ENCODE results near the gene B3GAT3. TPM values are rescaled to one million over a fixed set of nuclear protein-coding genes. Genes with fewer than 3 reads are reported as not detected.

The B3GAT3 gene
- total RNA-seq, 4 donors from 2014 or later: 28.0 to 47.4 (median 40.8) TPM

DNA sequence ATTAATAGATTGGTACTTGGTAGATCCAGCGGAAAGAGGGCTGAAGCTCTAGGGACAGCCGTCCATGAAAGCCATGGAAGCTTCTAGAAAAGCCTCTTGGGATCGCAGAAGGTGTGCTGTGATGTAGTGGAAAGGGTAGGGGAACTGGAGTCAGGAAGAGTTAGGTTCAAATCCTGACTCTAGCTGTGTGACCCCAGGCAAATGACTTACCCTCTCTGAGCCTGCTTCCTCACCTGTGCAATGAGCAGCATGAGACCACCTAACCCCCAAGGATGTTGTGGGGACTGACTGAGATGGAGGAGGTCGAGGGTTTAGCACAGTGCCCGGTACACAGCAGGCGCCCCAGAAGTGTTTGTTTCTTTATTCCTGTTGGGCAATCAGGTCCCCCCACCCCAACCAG, 11.4 kb downstream of the B3GAT3 start:
- no peak for TF ChIP-seq CTCF (IDR thresholded peaks at IDR 0.05)
- TF ChIP-seq EP300 (IDR thresholded peaks at IDR 0.05; ENCODE audit: low read depth): no peak
- TF ChIP-seq POLR2A (IDR thresholded peaks at IDR 0.05): no peak
- TF ChIP-seq POLR2AphosphoS5 (IDR thresholded peaks at IDR 0.05): no peak
- H3K9me3 ChIP-seq: no peaks in the 10 kb centered on the region
- H3K4me1 ChIP-seq: peaks cover 16 to 24% (median 20%) of the 10 kb centered on the region in 4 donors
- no peak overlapping the region for H3K27ac ChIP-seq
- intact Hi-C loops (cut with DNase I; ENCODE audit: low total_unique reads) (no loop called here), in situ Hi-C loops (cut with MboI; ENCODE audit: low pct_ligation_motif_present in 1 of 4, low pct_unique_long_range_greater_than_20kb in 1 of 4, low sequenced_read_pairs in 3 of 4) (no loop called here)
- 75 to 94% methylated on average over 3 to 6 of the region's 6 CpGs for WGBS, 2 donors (ENCODE audit: low coverage in 1 of 2)
- no peaks in the 10 kb centered on the region for H3K36me3 ChIP-seq
- no peak for DNase-seq
- H3K27me3 ChIP-seq: no peaks in the 10 kb centered on the region
- no peak overlapping the region for H3K4me3 ChIP-seq

GRCh38 chr11:62608776-62609175, 13.0 kb downstream of the B3GAT3 start:
- Histone ChIP-seq H3K9me3 (no peaks in the 10 kb centered on the region), H3K27me3 (no peaks in the 10 kb centered on the region), H3K4me1 (peaks cover 16 to 28% (median 20%) of the 10 kb centered on the region in 4 donors), H3K36me3 (no peaks in the 10 kb centered on the region), H3K4me3 (no peak overlapping the region), H3K27ac (no peak overlapping the region)
- no peak for TF ChIP-seq CTCF (IDR thresholded peaks at IDR 0.05)
- TF ChIP-seq POLR2AphosphoS5 (IDR thresholded peaks at IDR 0.05): no peak
- TF ChIP-seq EP300 (IDR thresholded peaks at IDR 0.05; ENCODE audit: low read depth): no peak
- TF ChIP-seq POLR2A (IDR thresholded peaks at IDR 0.05): no peak
- in situ Hi-C loops (cut with MboI; ENCODE audit: low pct_ligation_motif_present in 1 of 4, low pct_unique_long_range_greater_than_20kb in 1 of 4, low sequenced_read_pairs in 3 of 4): no loop called here
- DNase-seq: no peak
- intact Hi-C loops (cut with DNase I; ENCODE audit: low total_unique reads): no loop called here
- 88% methylated on average over 12 of the region's 12 CpGs; no CpG with 5 or more reads in 1 of the 2 donors for WGBS, 2 donors (ENCODE audit: low coverage in 1 of 2)

DNA sequence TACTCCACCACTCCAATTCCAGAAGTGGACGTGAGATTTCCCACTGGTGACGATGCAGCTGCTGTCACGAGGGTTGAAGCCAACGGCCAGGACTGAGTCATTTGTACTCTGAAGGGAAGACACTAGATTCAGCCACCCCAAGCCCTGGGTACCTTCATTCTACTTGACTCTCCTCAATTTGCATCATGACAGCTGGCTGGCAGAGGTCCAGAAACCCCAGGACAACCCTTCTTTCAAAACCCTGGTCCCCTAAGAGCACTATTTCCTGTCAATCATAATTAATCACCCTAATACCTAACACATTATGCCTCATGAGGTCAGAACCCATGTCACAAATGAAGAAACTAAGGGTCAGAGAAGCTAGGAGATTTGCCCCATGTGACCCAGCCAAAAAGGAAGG, 14.1 kb downstream of the B3GAT3 start:
- DNase-seq: no peak
- H3K4me1 ChIP-seq: peaks cover 11 to 30% (median 17%) of the 10 kb centered on the region in 4 donors
- TF ChIP-seq CTCF (IDR thresholded peaks at IDR 0.05) (no peak), EP300 (IDR thresholded peaks at IDR 0.05; ENCODE audit: low read depth) (no peak), POLR2A (IDR thresholded peaks at IDR 0.05) (no peak), POLR2AphosphoS5 (IDR thresholded peaks at IDR 0.05) (no peak)
- H3K36me3 ChIP-seq: no peaks in the 10 kb centered on the region
- H3K27me3 ChIP-seq: no peaks in the 10 kb centered on the region
- H3K9me3 ChIP-seq: no peaks in the 10 kb centered on the region
- no peak overlapping the region for H3K4me3 ChIP-seq
- in situ Hi-C loops (cut with MboI; ENCODE audit: low pct_ligation_motif_present in 1 of 4, low pct_unique_long_range_greater_than_20kb in 1 of 4, low sequenced_read_pairs in 3 of 4): no loop called here
- WGBS, 2 donors (ENCODE audit: low coverage in 1 of 2): 78 to 80% methylated on average over 4 of the region's 4 CpGs
- intact Hi-C loops (cut with DNase I; ENCODE audit: low total_unique reads): no loop called here
- H3K27ac ChIP-seq: no peak overlapping the region

- no peaks in the 10 kb centered on the region for H3K27me3 ChIP-seq
- intact Hi-C loops (cut with DNase I; ENCODE audit: low total_unique reads) (no loop called here), in situ Hi-C loops (cut with MboI; ENCODE audit: low pct_ligation_motif_present in 1 of 4, low pct_unique_long_range_greater_than_20kb in 1 of 4, low sequenced_read_pairs in 3 of 4) (no loop called here)
- no peak for DNase-seq
- peaks cover 3 to 30% (median 13%) of the 10 kb centered on the region in 4 donors for H3K4me1 ChIP-seq
- TF ChIP-seq POLR2AphosphoS5 (IDR thresholded peaks at IDR 0.05) (no peak), EP300 (IDR thresholded peaks at IDR 0.05; ENCODE audit: low read depth) (no peak), CTCF (IDR thresholded peaks at IDR 0.05) (no peak), POLR2A (IDR thresholded peaks at IDR 0.05) (no peak)
- H3K9me3 ChIP-seq: no peaks in the 10 kb centered on the region
- no peaks in the 10 kb centered on the region for H3K36me3 ChIP-seq
- H3K4me3 ChIP-seq: no peak overlapping the region
- WGBS, 2 donors (ENCODE audit: low coverage in 1 of 2): 92% methylated on average over 15 of the region's 15 CpGs; no CpG with 5 or more reads in 1 of the 2 donors
- no peak overlapping the region for H3K27ac ChIP-seq
Measured at GRCh38 chr11:62605902-62606301, 15.9 kb downstream of the B3GAT3 start.
